GM21786 (cell line): Measurements from ENCODE around the gene GIPC1.
"Not testable (repeated sequence)": the region's sequence is repeated elsewhere in the genome, so short reads cannot be mapped to it uniquely, and the experiment has no call there.

Experiments
- ATAC-seq: cut with Tn5 transposase; IDR thresholded peaks from one replicate; pipeline ENCODE4 v1.9.1; 2021; ENCODE audit not compliant: unreplicated experiment

GIPC1 gene

GRCh38 chr19:14519245-14519859, 23.4 kb upstream of the GIPC1 start:
- ATAC-seq: no peak

DNA sequence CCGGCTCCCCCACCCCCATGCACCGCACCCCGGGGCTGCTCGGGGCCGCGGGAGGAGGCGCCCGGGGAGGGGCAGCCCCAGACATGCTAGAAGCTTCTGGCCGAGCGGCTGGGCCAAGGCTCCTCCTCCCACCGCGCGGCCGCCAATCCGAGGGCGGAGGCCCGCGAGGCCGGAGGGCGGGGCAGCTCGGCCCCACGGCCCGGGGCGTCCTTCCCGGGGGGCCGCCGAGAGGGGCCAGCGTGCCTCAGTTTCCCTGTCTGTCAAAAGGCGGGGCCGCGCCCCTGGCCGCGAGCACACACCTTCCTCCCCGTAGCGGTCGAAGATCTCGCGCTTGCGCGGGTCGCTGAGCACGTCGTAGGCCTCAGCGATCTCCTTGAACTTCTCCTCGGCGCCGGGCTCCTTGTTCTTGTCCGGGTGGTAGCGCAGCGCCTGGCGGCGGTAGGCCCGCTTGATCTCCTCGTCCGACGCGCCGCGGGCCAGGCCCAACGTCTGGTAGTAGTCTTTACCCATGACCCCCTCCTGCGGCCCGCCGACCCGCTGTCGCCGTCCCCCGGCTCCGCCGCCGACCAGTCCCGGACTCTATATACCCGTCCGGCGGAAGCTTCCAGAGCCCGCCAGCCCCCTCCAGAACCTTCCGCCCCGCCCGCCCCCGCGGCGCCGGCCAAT, 22.0 kb upstream of the GIPC1 start, which contains the start of gene DNAJB1:
DNAJB1 (minus strand) TSS at position 558 of the 666 bp plus-strand sequence; CDS start at position 510, 48 bp downstream.
- peak; percentile 53 for ATAC-seq

GRCh38 chr19:14517446-14517839, 21.5 kb upstream of the GIPC1 start:
- ATAC-seq: no peak

GRCh38 chr19:14516746-14517438, 21.0 kb upstream of the GIPC1 start:
- no peak for ATAC-seq

- no peak for ATAC-seq
Measured at GRCh38 chr19:14516048-14516534, 20.2 kb upstream of the GIPC1 start.

DNA sequence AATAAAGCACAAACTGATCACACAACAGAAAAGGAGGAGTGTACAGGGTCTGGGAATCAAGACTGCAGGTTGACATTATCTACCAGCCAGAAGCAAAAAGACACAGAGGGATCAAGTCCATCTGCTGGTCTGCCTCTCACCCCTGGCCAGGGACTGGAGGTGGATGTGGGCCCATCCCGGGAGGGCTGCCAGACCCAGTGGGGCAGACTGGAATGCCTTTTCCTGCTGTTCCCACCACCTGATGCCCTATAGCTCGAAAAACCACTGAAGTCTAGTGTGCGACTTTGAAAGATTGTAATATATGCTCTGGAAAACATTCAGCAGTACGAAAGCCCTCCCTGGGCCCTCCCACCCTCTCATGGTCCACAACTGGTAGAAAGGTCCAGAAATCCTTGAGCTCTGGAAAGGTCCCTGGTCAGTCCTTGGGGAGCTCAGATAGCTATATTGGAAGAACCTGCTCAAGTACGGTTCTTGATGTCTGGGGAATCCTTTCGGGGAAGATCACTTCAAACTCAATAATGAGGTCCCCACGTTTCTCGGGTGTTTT, 19.6 kb upstream of the GIPC1 start:
- ATAC-seq: no peak

DNA sequence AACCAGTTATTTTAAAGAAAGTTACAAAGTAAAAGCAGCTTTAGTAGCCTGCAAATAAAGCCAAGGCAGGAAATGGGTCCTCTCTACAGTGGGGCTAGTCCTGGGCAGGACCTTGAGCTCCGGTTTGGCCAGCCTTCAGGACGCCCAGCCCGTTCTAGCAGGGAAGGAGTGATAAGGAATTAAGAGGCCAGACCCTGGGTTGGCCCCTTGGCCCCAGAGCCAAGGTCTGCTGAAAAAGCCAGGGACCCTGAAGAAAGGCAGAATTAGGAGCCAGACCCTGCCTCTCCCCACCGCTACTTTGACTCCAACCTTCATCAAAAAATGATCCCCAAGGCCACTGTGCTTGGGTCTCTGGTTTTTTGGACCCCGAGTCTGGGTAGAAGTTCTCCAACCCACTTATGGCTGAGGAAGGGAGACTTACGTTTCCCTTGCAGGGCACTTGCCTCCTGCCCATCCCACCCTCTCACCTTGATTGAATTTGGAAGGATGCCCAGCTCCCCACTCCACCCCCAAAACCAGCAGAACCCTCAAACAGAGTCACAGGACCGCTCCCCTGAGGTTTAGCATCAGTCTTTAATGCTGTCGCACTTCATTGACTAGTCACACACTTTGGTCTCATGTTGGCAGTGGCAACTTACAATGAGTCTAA, 18.4 kb upstream of the GIPC1 start:
- ATAC-seq: no peak

- no peak for ATAC-seq
Measured at GRCh38 chr19:14512406-14512961, 16.6 kb upstream of the GIPC1 start.

GRCh38 chr19:14511229-14511593, 15.3 kb upstream of the GIPC1 start:
- ATAC-seq: no peak

GRCh38 chr19:14510311-14511228, 14.6 kb upstream of the GIPC1 start:
- ATAC-seq: no peak

- ATAC-seq: no peak
Measured at GRCh38 chr19:14507704-14508542, 12.0 kb upstream of the GIPC1 start.

- ATAC-seq: no peak
Measured at GRCh38 chr19:14505488-14506239, 9.7 kb upstream of the GIPC1 start.

- ATAC-seq: not testable (repeated sequence)
Measured at GRCh38 chr19:14504575-14504974, 8.6 kb upstream of the GIPC1 start.

- no peak for ATAC-seq
Measured at GRCh38 chr19:14503285-14503684, 7.4 kb upstream of the GIPC1 start.

DNA sequence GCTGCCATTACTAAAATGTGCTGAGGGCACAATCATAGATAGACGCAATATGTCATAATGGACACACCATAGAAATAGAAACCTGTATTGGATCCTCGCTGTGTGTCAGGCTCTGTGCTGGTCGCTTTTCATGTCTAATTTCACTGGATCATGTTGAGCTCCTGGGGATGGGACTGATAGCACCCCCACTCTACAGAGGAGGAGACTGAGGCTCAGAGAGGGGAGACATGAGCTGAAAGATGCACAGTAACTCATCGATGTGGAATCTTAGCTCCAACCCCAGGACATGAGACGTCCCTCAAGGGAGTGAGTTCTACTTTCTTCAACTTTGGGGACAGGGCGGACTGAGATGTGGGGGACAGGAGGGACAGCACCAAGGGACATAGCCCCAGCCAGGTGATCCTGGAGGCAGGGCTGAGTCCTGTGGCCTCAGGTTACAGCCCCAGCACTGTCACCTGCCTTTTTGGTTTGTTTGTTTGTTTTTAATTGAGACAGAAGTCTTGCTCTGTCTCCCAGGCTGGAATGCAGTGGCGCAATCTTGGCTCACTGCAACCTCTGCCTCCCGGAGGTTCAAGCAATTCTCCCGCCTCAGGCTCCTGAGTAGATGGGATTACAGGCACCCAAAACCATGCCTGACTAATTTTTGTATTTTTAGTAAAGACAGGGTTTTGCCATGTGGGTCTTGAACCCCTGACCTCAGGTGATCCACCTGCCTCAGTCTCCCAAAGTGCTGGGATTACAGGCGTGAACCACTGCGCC, 6.6 kb upstream of the GIPC1 start:
- no peak for ATAC-seq

DNA sequence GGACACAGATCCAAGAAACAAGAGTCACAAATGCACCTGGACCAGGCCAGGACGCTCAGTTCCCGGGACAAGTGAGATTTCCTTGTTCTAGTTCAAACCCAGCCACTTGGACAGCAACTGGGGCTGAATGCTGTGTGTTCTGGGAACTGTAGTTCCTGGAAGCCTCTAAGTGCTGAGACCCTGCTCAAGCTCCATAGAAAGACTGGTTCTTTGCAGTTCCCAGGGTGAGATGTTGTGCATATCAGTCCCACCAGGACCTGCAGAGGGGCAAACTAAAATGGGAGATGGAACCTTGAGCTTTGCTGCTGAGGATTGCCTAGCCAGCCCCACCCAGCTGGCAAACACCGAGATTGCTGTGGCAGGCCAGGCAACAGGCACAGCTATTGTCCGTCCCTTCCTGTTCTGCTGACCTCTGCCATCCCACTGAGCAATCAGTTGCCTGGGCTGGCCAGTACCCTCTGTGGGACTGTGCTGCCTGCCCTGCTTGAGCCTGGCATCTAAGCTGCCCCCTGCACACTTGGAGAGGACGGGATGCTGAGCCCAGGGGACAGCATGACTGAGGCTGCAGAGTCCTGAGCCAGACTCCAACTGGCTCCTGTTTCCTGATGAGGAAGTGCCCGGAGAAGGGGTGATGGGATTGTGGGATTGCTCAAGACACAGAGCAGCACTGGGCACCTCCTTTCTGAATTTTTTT, 1.4 kb upstream of the GIPC1 start:
- ATAC-seq: no peak

- ATAC-seq: no peak
Measured at GRCh38 chr19:14496834-14497227, 904 bp upstream of the GIPC1 start.
